HG03342 (cell line): ENCODE data around the gene PPP1R1C.

ENCODE experiments used
- ATAC-seq: cut with Tn5 transposase; IDR thresholded peaks from one replicate; pipeline ENCODE4 v1.9.1; 2021; ENCODE audit warnings: mild to moderate bottlenecking, moderate library complexity; ENCODE audit not compliant: unreplicated experiment

Gene PPP1R1C

GRCh38 chr2:181971032-181971431 is 14.6 kb upstream of the PPP1R1C start:
- no peak for ATAC-seq

DNA sequence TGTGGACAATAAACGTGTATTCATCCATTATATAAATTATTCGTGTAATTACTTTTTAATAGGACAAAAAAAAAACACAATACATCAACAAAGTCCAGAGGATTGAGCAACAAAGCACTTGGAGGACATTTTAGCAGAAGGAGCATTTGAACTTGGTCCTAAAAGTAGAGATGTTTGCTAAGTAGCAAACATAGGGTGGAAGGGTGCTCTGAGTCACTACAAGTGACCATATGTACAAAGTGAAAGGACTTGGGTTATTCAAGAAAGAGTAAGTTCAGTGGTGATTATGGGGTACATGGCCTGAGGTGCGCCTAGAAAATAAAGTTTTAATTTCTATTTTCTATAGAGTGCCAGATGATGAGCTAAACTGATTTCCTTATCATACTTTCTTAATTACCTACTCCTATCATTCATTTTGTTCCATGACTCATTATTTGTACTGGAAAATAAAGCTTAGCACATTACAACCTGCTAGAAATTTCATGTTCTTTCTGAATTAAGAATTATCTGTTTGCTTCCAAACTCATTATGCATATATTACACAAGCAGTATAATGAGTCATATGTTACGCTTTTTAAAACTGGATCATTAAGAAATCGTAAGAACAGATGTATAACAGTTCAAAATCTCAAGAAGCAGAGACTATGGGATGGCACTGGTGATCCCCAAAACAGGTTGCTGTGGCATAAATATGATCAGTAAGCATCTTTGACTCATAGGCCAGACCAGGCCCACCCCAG is 13.1 kb upstream of the PPP1R1C start:
- no peak for ATAC-seq

DNA sequence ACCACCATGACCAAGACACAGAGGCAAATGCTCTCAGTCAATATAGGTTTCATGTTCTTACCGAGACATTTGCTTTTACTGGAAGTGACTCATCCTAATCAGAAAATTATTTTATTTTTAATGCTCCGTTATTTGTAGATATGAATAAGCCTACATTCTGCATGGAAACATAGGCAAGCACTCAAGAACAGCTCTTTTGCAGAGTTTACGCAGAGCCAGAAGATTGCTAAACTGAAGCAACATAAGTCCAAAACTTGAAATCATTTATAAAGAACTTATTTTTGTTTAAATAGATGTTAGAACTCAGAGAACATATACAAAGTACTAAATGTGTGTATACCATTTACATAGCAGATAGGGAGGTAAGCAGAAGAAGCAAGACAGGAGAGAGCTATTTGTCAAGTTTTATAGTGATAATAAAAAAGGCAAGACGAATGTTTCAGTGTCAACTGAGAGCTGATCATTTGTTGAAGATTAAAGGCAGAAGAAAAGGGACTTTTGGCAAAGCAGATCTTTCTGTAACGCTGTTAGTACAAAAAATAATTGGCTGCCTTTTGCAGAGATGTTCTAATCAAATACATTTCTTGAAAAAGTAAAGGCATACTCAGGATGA is 12.4 kb upstream of the PPP1R1C start:
- no peak for ATAC-seq

- peak; percentile 47 for ATAC-seq
Measured at GRCh38 chr2:181977661-181978350, 7.8 kb upstream of the PPP1R1C start.

- peak; percentile 27 for ATAC-seq
Measured at GRCh38 chr2:181978351-181979150, 7.1 kb upstream of the PPP1R1C start.

GRCh38 chr2:181984060-181984459 is 1.6 kb upstream of the PPP1R1C start:
- ATAC-seq: no peak

DNA sequence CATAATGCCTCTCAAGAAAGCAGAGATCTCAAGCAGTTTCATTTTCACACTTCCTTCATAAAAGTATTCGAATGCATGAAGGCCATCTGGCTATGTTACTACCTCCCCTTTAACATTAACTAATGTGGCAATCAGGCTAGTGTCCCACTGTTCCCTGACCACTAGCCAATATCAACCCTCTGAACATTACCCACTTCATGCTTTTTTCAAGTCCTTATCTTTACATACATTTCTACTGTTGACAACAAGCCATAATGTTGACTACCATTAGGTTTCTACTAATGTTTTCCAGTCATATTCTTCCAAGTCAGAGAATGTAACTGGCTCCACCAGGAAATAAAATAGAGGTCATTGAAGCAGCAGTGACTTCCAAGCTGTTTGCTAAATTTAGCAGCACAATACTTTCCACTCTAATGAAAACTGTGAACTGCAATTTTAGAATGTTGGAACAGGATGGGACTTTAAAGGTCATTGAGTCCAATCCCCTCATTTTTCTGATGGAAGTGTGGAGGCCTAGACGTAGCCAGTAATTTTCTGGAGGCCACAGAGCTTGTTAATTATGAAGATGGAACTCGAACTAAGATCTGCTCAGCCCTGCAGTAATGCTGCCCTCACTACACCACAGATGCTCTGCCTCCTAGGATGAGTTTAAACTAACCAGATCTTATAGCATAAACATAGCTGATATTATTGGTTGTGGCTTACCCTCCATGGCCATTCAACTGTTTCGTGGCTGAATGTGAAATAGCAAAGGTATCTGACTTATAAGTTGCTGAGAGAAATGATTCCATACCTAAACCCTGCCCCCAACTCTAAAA is 630 bp upstream of the PPP1R1C start:
- no peak for ATAC-seq

DNA sequence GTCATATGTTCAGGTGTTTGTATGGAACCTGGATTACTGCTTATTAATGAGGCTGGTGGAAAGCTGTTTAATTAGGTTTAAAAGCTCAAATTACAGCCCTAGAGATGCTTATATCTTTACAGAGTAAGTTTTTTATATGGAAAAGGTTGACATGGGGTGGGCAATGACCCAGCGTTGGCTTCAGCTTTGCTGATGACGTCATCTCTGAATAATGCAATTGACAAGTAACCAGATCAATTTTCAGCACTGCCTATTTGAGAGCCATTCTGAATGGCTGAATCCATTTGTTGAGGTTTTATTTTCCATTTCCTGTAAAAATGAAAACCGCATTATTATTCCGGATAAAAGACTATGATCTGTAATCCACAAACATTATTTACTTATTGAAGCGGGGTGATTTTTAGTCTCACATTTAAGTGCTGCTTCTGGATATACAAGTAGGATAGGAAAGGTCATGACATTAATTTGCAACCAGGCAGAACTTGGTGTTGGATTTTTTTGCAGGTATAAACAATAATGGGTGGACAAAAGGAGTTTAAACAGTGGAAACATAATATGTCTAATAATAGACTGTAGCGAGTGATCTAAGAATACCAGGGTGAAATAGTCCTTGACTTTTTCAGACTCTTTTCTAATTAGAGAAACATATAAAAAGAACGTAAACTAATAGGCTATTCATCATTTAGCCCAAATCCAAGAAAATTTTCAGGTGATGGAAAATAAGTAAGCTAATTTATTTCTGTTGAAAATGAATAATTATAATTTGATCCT is 2.7 kb downstream of the PPP1R1C start:
- no peak for ATAC-seq

- ATAC-seq: no peak
Measured at GRCh38 chr2:181989099-181989498, 3.4 kb downstream of the PPP1R1C start.

- peak; percentile 94 for ATAC-seq
Measured at GRCh38 chr2:181991171-181991885, 5.7 kb downstream of the PPP1R1C start.

- peak; percentile 77 for ATAC-seq
Measured at GRCh38 chr2:181992776-181993175, 7.1 kb downstream of the PPP1R1C start.

- ATAC-seq: no peak
Measured at GRCh38 chr2:181995289-181995688, 9.6 kb downstream of the PPP1R1C start.

DNA sequence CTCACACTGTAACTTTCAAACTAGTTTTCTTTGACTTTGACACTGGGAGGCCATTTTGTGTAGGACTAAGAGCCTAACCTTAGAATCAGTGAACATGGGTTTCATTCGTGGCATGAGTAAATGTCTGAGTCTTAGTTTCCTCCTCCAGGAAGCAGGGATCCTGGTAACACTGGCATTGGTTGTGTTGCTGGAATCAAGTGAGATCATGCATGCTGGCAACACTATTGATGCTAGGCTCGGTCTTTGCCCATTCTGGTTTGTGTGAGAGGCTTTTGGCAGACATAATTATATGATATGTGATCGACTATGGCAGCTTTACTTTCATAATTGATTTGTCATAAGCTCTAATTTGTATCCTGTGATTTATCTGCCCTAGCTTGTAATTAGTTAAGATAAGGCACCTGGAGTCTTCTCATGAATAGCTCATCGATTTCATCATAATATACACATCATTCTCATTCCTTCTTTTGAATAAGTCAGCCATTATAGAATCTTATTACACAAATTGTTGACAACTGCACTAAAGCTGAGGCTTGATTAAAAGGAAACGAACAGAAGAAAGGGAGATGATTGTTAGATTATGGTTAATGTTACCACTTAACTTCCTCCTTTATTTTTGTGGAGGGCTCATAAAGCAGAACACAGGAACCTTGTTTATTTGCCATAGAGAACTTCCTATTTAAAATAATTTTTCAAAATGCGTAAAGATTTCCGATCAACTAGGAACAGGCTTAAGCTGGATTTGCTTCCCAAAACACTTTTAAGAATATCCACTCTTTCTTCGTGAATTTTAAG is 12.6 kb downstream of the PPP1R1C start:
- ATAC-seq: no peak

- ATAC-seq: no peak
Measured at GRCh38 chr2:181998891-181999654, 13.4 kb downstream of the PPP1R1C start.

GRCh38 chr2:181999911-182000310 is 14.3 kb downstream of the PPP1R1C start:
- ATAC-seq: no peak

- no peak for ATAC-seq
Measured at GRCh38 chr2:182004945-182005520, 19.4 kb downstream of the PPP1R1C start.
